HepG2 (cell line): ENCODE results near the gene PELI3. TPM values are rescaled to one million over a fixed set of nuclear protein-coding genes. Genes with fewer than 3 reads are reported as not detected.

ENCODE experiments used
- ERF ChIP-seq: IDR thresholded peaks from 2 replicates; pipeline ENCODE4 v1.6.1; 2018; ENCODE audit warnings: missing biosample characterization, missing genetic modification reagents
- HOXA3 ChIP-seq: sonication (generic); formaldehyde crosslinking; IDR thresholded peaks from 2 replicates; pipeline ENCODE4 v1.5.0; 2020; ENCODE audit warnings: missing genetic modification reagents
- MXI1 ChIP-seq: IDR thresholded peaks from 3 replicates; pipeline ENCODE4 v1.6.1; 2012; ENCODE audit warnings: low read depth, low read length, inconsistent platforms, borderline replicate concordance
- NFIC ChIP-seq: IDR thresholded peaks from 2 replicates; pipeline ENCODE4 v1.6.1; 2012; ENCODE audit warnings: mild to moderate bottlenecking, low read length, inconsistent platforms
- NRL ChIP-seq: sonication (generic); formaldehyde crosslinking; IDR thresholded peaks from 2 replicates; pipeline ENCODE4 v1.5.0; 2020; ENCODE audit warnings: missing genetic modification reagents, mild to moderate bottlenecking, moderate library complexity, borderline replicate concordance
- ONECUT2 ChIP-seq: sonication (generic); formaldehyde crosslinking; IDR thresholded peaks from 2 replicates; pipeline ENCODE4 v1.4.0; 2020; ENCODE audit warnings: missing genetic modification reagents
- RAD21 ChIP-seq: fragments of 450-650 bp; formaldehyde crosslinking; IDR thresholded peaks from 2 replicates; pipeline ENCODE4 v1.5.0; 2020; ENCODE audit warnings: mild to moderate bottlenecking
- RFX3 ChIP-seq: IDR thresholded peaks from 2 replicates; pipeline ENCODE4 v1.6.1; 2016; ENCODE audit warnings: missing biosample characterization, missing genetic modification reagents
- SETDB1 ChIP-seq: sonication (generic); formaldehyde crosslinking; IDR thresholded peaks from 2 replicates; pipeline ENCODE4 v1.5.1; 2020; ENCODE audit warnings: missing genetic modification reagents, mild to moderate bottlenecking, borderline replicate concordance
- YEATS2 ChIP-seq: sonication (generic); formaldehyde crosslinking; IDR thresholded peaks from 2 replicates; pipeline ENCODE4 v1.4.0; 2020; ENCODE audit warnings: missing genetic modification reagents, borderline replicate concordance
- ZNF256 ChIP-seq: sonication (generic); formaldehyde crosslinking; conservative IDR thresholded peaks from 2 replicates; pipeline ENCODE4 v1.4.0; 2020; ENCODE audit warnings: missing genetic modification reagents
- polyA plus RNA-seq, 8 experiments: library from polyadenylated mRNA; depleted of rRNA in 3 of 8; stranded (reverse) in 7 of 8; unstranded in 1 of 8; fragments of >200 nt; fragmentation: Illumina TruSeq in 4 of 8; extraction: Trizol in 4 of 8; gene quantifications; 2 replicates each; pipeline versions ENCODE4 v1.2.1 to v1.2.3, GENCODE V29; 2011 to 2016; ENCODE audit warnings: low read depth in 4 of 8, missing spikeins in 1 of 8, mixed read lengths in 1 of 8; ENCODE audit not compliant: insufficient read depth in 1 of 8
- total RNA-seq, 5 experiments: library from RNA; depleted of rRNA; stranded (reverse); fragments of >200 nt; fragmentation: Illumina TruSeq; extraction: Trizol; gene quantifications; 2 replicates each; pipeline ENCODE4 v1.2.3, GENCODE V29; 2016; ENCODE audit warnings: low read depth in 1 of 5
- TF ChIP-seq, protein P1 (sequence below): sonication (generic); formaldehyde crosslinking; conservative IDR thresholded peaks from 2 replicates; pipeline ENCODE4 v1.5.0; 2020; ENCODE audit warnings: missing genetic modification reagents
- TF ChIP-seq, protein P2 (sequence below): sonication (generic); formaldehyde crosslinking; IDR thresholded peaks from 2 replicates; pipeline ENCODE4 v1.4.0; 2020; ENCODE audit warnings: missing genetic modification reagents
- TF ChIP-seq, protein P3 (sequence below): sonication (generic); formaldehyde crosslinking; IDR thresholded peaks from 2 replicates; pipeline ENCODE4 v1.5.0; 2020; ENCODE audit warnings: missing genetic modification reagents, mild to moderate bottlenecking, borderline replicate concordance
- TF ChIP-seq, protein P4 (sequence below): sonication (generic); formaldehyde crosslinking; IDR thresholded peaks from 2 replicates; pipeline ENCODE4 v1.4.0; 2020; ENCODE audit warnings: missing genetic modification reagents
- TF ChIP-seq, protein P5 (sequence below): sonication (generic); formaldehyde crosslinking; IDR thresholded peaks from 2 replicates; pipeline ENCODE4 v1.8.0; 2022; ENCODE audit warnings: missing genetic modification reagents, mild to moderate bottlenecking, moderate library complexity, borderline replicate concordance
- TF ChIP-seq, protein P6 (sequence below): sonication (generic); formaldehyde crosslinking; IDR thresholded peaks from 2 replicates; pipeline ENCODE4 v1.5.0; 2020; ENCODE audit warnings: missing genetic modification reagents
- TF ChIP-seq, protein P7 (sequence below): sonication (generic); formaldehyde crosslinking; IDR thresholded peaks from 2 replicates; pipeline ENCODE4 v1.4.0; 2020; ENCODE audit warnings: mild to moderate bottlenecking, low read depth, missing genetic modification reagents

PELI3 gene
- total and polyA plus RNA-seq, 2 of the 13 experiments (the other 11 are each of a cell fraction or from before 2014, with no cell fraction given) = 2.0 to 4.0 TPM

DNA sequence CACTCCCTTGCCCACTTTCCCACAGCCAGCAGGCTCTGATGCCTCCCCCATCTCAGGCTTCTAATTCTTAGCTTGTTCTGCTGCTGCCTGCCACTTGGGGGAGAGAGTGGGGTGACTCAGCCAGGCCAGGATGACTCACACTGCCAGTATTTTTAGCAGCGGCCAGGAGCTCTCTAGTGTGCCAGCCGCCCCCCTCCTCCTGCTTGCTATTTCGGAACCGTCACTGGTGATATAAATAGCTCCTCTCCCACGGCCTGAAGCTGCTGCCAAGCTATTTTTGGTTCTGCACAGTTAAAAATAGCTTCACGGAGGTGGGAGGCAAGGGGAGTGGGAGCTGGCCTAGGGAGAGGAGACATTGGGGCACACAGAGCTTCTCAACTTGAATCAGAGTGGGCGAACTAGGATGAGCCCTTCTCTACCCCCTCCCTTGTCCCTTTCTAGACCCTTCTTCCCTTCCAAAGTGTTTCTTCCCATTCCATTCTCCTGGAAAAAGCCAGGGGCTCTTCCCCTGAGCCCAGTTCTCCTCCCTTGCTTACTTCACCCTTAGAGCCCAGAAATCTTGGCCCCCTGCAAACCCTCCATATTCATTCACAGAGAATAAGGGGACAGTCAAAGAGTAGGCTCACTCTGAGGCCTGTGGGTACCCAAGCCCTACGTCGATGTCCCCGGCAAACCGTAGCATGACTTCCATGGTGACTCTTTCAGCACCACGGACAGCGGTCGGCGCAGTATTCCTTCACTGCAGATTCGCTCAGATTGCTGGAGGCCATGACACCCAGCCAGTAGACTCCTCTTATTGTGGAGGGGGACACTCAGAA lies 48.3 kb upstream of the PELI3 start (continued):
- TF ChIP-seq, protein P1, sequence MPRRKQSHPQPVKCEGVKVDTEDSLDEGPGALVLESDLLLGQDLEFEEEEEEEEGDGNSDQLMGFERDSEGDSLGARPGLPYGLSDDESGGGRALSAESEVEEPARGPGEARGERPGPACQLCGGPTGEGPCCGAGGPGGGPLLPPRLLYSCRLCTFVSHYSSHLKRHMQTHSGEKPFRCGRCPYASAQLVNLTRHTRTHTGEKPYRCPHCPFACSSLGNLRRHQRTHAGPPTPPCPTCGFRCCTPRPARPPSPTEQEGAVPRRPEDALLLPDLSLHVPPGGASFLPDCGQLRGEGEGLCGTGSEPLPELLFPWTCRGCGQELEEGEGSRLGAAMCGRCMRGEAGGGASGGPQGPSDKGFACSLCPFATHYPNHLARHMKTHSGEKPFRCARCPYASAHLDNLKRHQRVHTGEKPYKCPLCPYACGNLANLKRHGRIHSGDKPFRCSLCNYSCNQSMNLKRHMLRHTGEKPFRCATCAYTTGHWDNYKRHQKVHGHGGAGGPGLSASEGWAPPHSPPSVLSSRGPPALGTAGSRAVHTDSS = no peak
- TF ChIP-seq ZNF256 = peak; percentile 80; the same call in 1 of the 2 replicates
- TF ChIP-seq, protein P2, sequence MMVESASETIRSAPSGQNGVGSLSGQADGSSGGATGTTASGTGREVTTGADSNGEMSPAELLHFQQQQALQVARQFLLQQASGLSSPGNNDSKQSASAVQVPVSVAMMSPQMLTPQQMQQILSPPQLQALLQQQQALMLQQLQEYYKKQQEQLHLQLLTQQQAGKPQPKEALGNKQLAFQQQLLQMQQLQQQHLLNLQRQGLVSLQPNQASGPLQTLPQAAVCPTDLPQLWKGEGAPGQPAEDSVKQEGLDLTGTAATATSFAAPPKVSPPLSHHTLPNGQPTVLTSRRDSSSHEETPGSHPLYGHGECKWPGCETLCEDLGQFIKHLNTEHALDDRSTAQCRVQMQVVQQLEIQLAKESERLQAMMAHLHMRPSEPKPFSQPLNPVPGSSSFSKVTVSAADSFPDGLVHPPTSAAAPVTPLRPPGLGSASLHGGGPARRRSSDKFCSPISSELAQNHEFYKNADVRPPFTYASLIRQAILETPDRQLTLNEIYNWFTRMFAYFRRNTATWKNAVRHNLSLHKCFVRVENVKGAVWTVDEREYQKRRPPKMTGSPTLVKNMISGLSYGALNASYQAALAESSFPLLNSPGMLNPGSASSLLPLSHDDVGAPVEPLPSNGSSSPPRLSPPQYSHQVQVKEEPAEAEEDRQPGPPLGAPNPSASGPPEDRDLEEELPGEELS (CRISPR knock-in tag) = peak; percentile 52; the same call in 1 of the 2 replicates
- TF ChIP-seq YEATS2 (CRISPR knock-in tag) = peak; percentile 58; the same call in 1 of the 2 replicates
- TF ChIP-seq, protein P3, sequence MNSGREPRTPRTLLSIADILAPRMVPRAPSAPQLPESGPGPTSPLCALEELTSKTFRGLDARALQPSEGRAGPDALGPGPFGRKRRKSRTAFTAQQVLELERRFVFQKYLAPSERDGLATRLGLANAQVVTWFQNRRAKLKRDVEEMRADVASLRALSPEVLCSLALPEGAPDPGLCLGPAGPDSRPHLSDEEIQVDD (CRISPR knock-in tag) = 0 out of 2 replicates have a peak, but pooled peaks have one; percentile 55
- TF ChIP-seq ERF (CRISPR knock-in tag) = peak; percentile 95
- 0 out of 2 replicates have a peak, but pooled peaks have one; percentile 51 for TF ChIP-seq ONECUT2 (CRISPR knock-in tag)
- no peak for TF ChIP-seq NFIC
- TF ChIP-seq HOXA3 (CRISPR knock-in tag) = peak; percentile 71; the same call in 1 of the 2 replicates
- TF ChIP-seq, protein P4, sequence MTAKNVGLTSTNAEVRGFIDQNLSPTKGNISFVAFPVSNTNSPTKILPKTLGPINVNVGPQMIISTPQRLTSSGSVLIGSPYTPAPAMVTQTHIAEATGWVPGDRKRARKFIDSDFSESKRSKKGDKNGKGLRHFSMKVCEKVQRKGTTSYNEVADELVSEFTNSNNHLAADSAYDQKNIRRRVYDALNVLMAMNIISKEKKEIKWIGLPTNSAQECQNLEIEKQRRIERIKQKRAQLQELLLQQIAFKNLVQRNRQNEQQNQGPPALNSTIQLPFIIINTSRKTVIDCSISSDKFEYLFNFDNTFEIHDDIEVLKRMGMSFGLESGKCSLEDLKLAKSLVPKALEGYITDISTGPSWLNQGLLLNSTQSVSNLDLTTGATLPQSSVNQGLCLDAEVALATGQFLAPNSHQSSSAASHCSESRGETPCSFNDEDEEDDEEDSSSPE = peak; percentile 36; the same call in 1 of the 2 replicates
- TF ChIP-seq, protein P5, sequence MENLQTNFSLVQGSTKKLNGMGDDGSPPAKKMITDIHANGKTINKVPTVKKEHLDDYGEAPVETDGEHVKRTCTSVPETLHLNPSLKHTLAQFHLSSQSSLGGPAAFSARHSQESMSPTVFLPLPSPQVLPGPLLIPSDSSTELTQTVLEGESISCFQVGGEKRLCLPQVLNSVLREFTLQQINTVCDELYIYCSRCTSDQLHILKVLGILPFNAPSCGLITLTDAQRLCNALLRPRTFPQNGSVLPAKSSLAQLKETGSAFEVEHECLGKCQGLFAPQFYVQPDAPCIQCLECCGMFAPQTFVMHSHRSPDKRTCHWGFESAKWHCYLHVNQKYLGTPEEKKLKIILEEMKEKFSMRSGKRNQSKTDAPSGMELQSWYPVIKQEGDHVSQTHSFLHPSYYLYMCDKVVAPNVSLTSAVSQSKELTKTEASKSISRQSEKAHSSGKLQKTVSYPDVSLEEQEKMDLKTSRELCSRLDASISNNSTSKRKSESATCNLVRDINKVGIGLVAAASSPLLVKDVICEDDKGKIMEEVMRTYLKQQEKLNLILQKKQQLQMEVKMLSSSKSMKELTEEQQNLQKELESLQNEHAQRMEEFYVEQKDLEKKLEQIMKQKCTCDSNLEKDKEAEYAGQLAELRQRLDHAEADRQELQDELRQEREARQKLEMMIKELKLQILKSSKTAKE (CRISPR knock-in tag) = no peak
- TF ChIP-seq, protein P6, sequence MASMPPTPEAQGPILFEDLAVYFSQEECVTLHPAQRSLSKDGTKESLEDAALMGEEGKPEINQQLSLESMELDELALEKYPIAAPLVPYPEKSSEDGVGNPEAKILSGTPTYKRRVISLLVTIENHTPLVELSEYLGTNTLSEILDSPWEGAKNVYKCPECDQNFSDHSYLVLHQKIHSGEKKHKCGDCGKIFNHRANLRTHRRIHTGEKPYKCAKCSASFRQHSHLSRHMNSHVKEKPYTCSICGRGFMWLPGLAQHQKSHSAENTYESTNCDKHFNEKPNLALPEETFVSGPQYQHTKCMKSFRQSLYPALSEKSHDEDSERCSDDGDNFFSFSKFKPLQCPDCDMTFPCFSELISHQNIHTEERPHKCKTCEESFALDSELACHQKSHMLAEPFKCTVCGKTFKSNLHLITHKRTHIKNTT = no peak
- no peak for TF ChIP-seq RAD21 (CRISPR knock-in tag)
- no peak for TF ChIP-seq SETDB1 (CRISPR knock-in tag)
- TF ChIP-seq, protein P7, sequence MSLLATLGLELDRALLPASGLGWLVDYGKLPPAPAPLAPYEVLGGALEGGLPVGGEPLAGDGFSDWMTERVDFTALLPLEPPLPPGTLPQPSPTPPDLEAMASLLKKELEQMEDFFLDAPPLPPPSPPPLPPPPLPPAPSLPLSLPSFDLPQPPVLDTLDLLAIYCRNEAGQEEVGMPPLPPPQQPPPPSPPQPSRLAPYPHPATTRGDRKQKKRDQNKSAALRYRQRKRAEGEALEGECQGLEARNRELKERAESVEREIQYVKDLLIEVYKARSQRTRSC = no peak
- 0 out of 2 replicates have a peak, but pooled peaks have one; percentile 50 for TF ChIP-seq NRL
- no peak for TF ChIP-seq RFX3 (CRISPR knock-in tag)
- peak; percentile 59; the same call in 1 of the 3 replicates for TF ChIP-seq MXI1
